CD4-positive, alpha-beta T cell treated with Interleukin-1 beta for 1 hour (primary cell): ENCODE measurements around the gene ZNF507.
"Not testable (repeated sequence)": the region's sequence is repeated elsewhere in the genome, so short reads cannot be mapped to it uniquely, and the experiment has no call there.

Experiments used
- DNase-seq, 2 donors: peaks; one replicate each; pipeline ENCODE4 v3.0.0-alpha.2; 2020 to 2022

Gene ZNF507

DNA sequence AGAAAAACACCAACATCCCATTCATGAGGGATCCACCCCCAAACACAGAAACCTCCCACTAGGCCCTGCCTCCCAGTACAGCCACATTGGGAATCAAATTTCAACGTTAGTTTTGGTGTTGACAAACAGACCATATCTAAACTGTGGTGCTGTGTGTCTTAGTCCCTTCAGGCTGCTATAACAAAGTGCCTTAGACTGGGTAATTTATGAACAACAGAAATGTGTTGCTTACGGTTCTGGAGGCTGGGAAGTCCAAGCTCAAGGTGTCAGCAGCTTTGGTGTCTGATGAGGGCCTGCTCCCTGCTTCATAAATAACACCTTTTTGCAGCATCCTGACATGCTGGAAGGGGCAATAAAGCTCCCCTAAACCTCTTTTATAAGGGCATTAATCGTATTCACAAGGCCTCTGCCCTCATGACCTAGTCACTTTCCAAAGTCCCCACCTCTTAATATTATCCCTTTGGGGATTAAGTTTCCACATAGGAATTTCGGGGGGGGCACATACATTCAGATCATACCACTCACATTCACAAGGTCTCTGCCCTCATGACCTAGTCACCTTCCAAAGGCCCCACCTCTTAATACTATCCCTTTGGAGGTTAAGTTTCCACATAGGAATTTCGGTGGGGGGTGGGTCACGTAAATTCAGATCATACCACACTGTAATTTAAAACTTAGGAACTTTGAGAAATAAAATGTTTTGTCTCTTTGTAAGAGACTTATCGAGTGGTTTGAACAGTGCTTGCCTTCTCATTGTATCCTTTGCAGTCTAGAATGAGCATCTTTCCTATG is 27.5 kb downstream of the ZNF507 start:
- no peak for DNase-seq

DNA sequence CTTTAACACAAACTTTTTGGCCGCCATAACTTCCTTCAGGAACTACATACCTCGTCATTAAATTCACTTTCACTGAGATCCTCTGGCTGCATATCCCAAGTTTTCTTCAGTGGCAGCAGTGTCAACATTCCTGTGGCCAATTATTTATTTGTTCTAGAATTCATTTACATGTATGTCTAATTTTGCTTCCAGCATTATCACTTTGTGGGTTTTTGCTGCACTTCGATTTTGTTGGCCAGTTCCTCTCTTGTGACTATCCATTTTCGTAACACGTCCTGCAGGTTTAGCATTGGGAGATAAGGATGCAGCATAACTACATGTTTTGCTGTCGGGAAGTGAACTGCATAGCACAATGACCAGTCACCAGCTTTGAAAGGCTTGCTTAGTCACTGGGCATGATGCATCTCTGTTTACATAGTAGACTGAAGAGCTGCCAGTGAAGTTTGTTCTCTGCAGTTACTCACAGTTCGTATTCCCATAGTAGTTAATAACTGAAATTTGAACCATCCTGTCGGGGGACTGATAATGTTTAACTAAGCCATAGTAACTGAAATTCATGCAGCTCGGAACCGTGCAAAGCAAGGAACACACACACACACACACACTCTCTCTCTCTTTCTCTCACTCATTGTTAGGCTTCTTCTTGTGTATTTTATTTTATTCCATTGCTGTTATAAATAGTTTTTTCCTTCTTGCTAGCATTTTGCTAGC is 28.3 kb downstream of the ZNF507 start:
- no peak for DNase-seq

DNA sequence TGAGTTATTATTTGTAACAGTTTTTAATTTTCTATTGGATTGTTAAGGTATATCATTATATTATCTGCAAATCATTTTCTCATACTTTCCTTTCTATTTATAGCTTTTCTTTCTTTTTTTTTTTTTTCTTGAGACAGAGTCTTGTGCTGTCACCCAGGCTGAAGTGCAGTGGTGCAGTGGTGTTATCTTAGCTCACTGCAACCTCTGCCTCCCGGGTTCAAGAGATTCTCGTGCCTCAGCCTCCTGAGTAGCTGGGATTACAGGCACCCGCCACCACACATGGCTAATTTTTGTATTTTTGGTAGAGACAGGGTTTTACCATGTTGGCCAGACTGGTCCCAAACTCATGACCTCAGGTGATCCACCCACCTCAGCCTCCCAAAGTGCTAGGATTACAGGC is 29.0 kb downstream of the ZNF507 start:
- not testable (repeated sequence) for DNase-seq

DNA sequence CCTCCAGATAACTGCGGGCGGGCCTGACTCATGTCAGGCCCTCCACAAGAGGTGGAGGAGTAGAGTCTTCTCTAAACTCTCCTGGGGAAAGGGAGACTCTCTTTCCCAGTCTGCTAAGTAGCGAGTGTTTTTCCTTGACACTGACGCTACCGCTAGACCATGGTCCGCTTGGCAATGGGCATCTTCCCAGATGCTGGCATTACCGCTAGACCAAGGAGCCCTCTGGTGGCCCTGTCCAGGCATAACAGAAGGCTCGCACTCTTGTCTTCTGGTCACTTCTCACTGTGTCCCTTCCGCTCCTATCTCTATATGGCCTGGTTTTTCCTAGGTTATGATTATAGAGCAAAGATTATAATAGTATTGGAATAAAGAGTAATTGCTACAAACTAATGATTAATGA is 31.7 kb downstream of the ZNF507 start:
- DNase-seq = not testable (repeated sequence)

DNA sequence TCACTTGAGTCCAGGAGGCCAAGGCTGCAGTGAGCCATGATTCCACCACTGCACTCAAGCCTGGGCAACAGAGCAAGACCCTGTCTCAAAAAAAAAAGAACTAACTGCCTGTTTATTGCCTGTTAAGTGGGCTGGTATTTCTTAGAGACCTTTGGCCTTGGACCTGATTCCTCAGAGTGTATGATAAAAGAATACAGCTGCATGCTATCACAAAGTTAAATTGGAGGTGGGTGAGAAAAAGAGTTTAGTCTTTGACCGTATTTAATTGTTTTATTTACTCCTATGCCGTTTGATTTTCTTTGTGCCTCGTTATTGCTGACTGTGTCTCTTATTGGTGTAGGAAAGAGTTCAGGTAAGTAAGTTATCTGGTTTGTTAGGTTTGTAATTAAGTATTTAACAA is 34.9 kb downstream of the ZNF507 start:
- DNase-seq = no peak

DNA sequence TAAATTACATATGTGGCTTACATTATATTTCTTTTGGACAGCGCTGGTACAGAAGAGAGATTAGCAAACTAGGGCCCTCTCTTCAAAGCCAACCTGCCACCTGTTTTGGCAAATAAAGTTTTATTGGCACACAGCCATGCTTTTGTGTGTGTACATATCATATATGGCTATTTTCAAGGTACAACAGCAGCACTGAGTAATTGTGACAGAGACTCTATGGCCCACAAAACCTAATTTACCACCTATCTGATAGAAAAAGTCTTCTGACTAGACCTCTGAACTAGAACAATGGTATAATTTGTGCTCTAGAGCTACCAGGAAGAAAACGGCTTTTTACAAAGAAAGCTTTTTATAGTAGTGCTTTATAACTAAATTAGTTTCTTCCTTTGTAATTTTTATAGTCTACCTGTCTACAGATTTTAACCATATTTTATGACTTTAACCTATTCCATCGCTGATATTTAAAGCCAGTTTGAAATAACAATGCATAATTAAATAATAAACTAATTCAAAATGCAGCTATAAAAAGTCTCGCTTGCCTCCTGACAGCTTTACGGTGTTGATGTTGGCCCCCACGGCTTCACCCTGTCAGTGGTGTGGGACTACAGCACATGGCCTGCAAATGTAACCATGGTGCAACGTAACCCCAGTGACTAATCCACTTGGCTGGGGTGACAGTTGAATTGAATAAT is 42.4 kb downstream of the ZNF507 start:
- no peak for DNase-seq

DNA sequence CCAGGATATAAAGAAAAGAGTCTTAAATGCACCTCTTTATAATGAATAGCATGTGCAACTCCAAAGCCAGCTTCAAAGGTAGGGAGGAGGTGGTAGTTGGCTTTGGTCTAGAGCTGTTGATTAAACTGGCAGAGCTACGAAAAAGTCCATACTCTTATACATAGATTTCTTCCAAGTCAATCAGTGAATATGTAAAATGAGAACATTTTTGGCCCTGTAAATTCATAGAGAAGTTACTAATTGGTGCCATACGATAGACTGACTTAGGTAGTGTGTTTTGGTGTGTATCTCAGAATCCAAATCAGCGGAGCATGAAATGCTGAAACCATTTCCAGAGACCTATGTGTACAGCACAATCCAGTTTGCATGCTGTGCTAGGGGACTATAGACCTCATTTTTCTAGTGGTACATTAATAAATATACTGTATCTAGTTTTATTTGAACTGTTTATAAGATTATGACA is 43.0 kb downstream of the ZNF507 start:
- no peak for DNase-seq

DNA sequence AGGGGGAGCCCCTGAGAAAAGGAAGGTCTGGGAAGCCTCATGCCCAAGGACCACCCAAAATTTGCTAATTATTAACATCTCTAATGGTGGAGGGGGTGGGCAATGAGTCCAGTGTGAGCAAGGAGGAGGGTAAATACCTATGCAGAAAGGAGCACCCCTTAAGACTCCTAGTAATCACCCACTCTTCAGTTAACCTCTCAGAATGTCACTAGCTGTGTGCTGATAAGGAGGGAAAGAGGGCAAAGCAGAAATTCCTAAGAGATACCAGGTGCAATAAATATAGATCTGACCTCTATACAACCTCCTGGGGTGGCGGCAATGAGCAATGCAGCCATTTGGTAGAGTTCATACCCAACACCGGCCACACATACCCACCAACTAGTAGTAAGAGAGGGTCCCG is 47.5 kb downstream of the ZNF507 start:
- DNase-seq = no peak

DNA sequence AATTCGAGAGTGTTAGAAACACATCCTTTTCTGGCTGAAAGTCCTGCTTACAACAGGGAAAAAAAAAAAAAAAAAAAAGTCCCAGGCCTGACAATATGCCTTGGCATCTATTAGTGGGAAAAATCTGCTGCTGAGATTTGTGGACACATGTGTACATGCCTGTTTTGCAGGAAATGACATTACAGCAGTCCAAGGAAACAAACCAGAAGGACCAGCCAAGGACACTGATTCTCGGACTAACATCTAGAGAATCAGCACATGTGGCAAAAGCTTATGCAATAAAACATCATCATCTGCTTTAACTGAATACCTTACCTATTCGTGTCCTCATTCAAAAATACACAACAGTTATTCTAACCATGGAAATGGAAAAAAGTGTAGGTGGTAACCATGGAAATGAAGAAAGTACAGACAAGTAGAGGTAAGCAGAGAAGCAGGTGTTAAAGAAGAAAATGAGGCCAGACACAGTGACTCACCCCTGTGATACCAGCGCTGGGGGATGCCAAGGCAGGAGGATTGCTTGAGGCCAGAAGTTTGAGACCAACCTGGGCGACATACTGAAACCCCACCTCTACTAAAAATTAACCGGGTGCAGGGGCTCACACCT is 50.7 kb downstream of the ZNF507 start:
- no peak for DNase-seq

DNA sequence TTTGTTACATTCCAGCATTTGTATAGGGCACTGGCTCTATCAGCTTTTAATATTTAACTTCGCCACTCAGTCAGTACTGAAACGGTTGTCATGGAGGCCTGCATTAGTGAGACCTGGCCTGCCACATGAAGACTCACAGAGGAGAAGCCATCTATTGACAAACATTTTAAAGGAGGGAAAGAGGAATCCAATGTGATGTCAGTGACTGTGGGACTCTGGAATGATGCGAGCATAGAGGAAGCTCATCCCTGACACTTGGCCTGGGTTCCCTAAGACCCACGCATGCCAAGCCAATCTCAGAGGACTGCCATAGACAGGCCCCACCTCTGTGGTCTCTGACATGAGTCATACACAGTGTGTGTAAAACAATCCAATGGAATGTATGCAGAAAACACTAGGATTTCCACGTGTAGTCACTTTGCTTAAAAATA is 52.3 kb downstream of the ZNF507 start:
- DNase-seq = no peak

DNA sequence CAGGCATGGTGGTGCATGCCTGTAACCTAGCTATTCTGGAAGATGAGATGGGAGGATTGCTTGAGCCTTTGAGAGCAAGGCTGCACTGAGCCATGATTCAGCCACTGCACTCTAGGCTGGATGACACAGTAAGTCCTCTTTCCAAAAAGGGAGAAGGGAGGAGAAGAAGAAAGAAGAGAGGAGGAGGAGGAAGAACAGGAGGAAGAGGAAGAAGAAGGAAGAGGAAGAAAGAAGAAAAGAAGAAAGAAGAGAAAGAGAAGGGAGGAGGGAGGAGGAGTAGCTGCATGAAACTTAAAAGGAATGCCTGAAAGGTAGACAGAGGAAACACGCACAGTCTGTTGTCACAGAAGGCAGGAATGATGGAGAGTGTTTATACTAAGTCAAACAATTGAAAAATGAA is 56.6 kb downstream of the ZNF507 start:
- DNase-seq = no peak

DNA sequence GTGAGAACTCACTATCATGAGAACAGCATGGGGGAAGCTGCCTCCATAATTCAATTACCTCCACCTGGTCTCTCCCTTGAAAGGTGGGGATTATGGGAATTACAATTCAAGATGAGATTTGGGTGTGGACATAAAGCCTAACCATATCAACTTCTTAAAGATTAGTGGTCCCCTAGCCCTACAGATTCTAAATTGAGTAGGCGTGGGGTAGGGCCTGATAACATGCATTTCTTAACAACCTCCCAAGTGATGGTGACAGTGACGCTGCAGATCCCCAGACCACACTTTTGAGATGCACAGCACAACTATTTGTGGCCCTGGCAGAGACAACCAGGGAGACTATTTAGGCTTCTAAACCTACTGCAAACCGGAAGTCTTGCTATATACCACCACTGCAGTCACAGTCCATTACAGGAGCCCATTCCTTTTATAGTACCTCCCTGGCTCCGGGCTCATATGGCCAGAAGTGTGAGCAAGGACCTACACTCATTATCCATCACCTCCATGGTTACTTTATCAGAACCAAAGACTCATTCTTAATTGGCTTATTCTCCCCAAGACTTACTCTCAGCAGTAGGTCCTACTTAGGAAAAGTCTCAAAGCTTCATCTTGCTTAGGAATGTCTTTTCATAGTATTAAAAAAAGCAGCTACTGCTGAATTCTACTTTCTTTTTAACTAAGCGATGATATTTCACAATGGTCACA is 58.0 kb downstream of the ZNF507 start:
- no peak for DNase-seq

DNA sequence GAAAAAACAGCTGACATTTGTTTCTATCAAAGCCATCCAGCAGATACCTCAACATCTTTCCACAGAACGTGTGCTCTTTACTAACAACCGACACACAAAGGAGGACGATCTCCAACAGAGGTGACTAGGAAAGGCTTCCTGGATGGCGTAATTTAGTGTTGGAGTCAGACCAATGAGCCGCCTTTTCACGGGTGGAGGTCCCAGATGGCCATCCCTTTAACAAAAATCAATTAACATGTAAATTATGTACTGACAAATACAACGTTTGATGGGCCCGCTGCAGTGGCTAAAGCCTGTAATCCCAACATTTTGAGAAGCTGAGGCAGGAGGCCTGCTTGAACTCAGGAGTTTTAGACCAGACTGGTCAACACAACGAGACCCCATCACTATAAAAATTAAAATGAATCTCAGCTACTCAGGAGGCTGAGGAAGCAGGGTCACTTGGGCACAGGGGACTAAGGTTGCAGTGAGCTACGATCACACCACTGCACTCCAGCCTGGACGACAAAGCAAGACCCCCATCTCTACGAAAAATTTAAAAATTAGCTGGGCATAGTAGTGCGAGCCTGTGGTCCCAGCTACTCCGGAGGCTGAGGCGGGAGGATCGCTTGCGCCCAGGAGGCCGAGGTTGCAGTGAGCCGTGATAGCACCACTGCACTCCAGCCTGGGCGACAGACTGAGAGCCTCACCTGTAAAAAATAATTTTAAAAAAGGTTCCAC is 59.0 kb downstream of the ZNF507 start:
- no peak for DNase-seq

DNA sequence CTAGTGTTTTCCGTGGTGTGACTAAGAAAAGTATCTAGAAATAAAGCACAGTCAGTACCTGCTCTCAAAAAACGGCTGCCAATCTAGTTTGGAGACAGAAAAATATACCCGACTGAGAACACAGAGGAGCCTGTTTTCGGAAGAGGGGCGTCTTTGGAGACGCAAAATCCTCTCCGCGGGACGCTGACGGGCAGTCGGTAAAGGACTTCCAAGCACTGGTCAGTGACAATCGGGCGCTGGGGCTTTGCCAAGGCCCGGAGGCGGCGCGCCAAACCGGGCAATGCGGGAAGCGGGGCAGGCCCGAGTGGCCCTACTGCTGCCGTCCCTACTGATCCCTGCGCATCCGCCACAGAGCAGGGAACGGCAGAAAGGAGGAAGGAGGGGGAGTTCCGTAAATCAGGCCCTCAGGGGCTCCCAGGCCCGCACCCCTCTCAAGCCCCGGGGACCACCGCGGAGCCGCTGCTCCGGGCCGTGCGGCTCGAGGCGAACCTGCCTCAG is 59.6 kb downstream of the ZNF507 start:
- no peak for DNase-seq

DNA sequence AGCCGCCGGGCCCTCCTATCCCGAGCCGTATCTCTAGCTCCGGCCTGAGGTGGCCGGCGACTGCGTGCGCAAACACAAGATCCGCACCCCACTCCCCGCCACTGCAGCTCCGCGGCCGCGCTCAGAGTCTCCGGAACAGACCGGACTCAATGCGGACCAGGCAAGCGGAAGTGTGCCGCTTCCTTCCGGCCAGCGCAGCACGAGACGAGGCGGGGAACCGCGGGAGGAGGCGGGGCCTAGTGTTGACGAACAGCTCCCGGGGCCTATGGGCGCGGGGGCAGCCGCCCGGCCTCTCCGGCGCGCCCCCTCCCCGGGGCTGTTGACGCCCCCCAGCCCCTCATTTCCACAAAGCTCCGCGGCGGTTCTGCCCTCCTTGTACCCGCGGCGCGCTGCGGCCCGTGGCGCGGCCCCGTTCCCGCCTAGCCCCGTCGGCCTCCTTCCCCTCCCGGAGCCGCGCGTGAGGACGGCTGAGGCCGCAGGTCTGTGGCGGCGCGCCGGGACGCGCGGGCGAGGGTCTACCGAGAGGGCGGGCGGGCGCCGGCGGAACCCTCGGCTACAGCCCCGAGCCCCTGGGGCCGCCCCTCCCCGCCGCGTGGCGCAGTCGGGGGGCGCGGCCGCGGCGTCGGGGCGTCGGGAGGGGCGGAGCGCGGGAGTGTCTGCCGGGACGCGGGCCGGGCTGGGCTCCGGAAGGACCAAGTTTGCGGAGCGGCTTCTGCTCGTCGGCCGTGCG is 60.2 kb downstream of the ZNF507 start, which contains the start of gene DPY19L3:
Gene DPY19L3, plus strand, starts transcription at position 340 of the 730 bp plus-strand sequence. CDS start 2,484 bp downstream, outside the sequence.
- DNase-seq = peak; percentile 91

DNA sequence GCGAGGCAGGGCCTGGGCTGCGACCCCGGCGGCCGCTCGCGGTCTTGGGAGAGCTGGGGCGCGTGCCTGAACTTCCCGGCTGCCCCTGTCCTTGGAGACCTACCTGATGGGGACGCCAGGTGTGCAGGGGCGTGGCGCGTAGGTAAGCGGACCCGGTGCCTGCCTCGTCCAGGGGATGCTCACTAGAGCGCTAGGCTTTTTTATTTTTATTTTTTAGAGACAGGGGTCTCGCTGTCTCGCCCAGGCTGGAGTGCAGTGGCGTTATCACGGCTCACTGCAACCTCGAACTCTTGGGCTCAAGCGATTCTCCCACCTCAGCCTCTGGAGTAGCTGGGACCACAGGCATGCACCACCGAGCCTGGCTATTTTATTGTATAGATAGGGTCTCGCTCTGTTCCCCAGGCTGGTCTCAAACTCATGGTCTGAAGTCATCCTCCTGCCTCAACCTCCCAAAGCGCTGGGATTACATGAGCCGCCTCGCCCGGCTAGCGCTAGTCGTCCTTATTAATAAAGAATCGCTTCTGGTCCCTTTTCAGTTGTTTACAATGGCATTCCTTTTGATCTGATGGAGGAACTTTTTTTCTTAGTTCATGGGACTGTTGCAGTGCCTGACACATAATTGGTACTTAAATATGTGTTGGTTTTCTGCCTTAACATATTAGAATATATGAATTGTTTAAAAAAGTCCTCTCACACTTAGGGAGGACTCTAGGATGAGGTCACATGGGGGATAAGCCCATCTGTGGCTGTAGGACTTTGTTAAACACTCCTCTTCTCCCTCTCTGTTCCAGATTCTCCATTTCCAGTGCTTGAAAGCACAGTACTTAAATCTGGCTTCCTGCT is 61.0 kb downstream of the ZNF507 start:
- DNase-seq = no peak

DNA sequence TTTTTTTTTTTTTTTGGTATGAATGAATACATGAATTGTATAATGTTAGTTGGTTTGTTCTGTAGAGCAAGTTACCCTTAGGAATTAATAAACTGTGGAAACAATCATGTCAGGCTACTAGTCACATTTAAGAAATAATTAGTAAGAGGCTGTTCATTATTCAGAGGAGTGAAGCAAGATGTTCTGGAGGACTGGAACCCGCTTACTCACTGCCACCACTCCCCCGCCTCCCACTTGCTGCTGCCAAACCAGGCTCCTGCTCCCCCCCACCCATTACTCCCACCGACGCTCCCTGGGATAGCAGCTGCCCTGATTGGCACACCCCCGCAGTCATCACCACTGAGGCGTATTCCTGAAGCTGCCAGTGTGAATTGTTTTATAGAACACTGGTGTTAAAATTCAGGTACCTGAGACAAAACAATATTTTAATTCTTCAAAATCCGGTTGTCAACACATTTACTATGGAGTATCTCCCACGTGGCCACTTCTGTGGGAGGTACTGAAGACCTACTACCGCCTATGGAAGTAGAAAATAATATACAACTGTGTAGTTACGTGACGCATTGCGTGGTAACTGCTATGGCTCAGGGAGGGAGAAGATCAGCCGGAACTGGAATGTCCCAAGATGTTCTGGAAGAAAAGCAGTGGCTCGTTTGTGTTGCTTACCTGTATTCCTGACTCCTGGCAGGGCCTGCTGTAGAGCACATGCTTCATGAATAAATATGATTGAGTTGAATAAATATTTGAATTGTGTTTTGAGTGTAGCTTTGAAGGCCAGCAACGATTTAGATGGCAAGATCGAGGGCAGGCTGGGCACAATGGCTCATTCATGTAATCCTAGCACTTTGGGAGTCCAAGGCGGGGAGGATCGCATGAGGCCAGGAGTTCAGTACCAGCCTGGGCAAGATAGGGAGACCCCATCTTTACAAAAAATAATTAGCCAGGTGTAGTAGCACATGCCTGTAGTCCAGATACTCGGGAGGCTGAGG is 61.9 kb downstream of the ZNF507 start:
- DNase-seq = no peak

DNA sequence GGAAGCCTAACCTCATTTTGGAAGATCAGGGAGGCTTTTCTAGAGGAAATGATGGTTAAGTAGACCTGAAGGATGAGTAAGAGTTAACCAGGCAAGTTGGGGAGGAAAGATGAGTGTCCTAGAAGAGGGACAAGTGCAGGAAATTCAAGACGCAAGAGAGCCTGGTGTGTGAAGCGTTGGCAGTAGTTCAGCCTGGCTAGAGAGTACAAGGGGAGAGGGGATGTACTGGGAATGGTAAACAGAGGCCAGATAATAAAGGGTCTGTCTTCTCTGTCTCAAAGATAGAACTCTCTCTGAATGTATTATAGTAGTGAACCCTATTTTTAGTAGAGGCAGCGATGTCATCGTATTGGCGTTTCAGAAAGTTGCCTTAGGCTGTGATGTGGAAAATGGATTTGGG is 69.8 kb downstream of the ZNF507 start:
- DNase-seq = no peak

DNA sequence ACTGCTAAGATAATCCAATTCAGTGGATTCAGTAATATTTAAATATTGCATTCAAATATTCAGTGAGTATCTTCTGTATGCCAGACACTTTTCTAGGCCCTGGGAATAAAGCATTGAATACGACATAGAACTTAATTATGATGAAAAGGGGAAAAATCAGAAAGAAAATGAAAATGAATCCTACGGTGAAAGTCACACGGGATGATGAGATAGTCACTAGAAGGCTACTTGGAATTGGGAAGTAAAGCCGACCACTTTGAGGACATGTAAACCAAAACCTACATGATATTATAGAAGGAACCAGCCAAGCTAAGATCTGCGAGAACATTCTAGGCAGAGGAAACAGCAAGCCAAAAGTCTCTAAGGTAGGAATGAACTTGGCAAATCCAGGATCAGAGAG is 70.3 kb downstream of the ZNF507 start:
- no peak for DNase-seq
